GM12891 (cell line): ENCODE results near the gene DHDH.
A peak's percentile ranks its signal among the peaks of the same experiment; 100 is the strongest.

ENCODE experiments used
- POLR2A ChIP-seq: IDR thresholded peaks from 2 replicates; pipeline ENCODE4 v1.6.1; 2011; ENCODE audit warnings: low read depth, low read length, control low read depth
- POLR2AphosphoS5 ChIP-seq: IDR thresholded peaks from 2 replicates; pipeline ENCODE4 v1.6.1; 2011; ENCODE audit warnings: low read depth, low read length, control low read depth
- POU2F2 ChIP-seq: IDR thresholded peaks from 2 replicates; pipeline ENCODE4 v1.6.1; 2011; ENCODE audit warnings: low read depth, mild to moderate bottlenecking, control low read depth, low read length, moderate library complexity
- SPI1 ChIP-seq: IDR thresholded peaks from 2 replicates; pipeline ENCODE4 v1.6.1; 2011; ENCODE audit warnings: low read depth, low read length, control low read depth
- TAF1 ChIP-seq: IDR thresholded peaks from 2 replicates; pipeline ENCODE4 v1.6.1; 2011; ENCODE audit warnings: low read depth, low read length, control low read depth

DNA sequence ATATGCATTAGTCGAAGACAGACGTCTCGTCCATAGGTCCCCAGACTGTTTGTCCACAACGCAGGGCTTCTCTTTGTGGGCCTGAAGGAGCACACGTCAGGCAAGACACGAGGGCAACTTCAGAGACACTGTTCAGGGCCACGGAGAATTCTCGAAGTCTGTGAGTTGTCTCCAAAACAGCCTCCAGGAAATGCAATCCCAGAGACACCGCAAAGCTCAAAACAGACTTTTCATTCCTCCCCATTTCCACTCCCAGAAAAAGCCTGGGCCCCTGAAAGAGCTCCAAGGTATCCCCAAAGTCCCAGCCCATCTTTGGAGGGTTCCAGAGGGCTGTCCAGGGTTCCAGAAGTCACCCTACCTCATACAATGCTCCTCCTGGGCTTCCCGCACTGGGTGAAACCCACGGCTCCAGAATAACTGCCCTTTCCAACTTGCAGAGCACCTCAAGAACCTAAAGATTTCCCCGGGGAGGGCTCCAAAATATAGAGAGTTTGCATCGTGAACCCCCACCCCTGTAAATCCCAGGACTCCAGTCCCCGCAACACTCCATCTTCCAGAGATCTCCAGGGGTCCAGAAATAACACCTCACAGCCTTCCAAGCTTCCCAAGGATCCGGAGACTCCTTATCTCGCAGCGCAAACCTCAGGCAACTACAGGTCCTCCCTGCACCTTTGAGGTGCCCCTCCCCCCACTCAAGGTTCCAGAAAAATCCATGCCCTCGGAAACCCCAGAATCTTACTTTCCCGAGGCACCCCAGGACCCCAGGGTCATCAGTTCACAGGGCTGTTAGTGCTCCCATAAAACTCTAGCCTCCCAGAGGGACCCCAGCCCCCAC is 30.9 kb downstream of the DHDH start:
- TF ChIP-seq POLR2A, result no peak
- no peak for TF ChIP-seq SPI1
- TF ChIP-seq POLR2AphosphoS5, result 0 out of 2 replicates have a peak, but pooled peaks have one; percentile 0
- no peak for TF ChIP-seq TAF1
- 0 out of 2 replicates have a peak, but pooled peaks have one; percentile 9 for TF ChIP-seq POU2F2
